ENCODE results near the gene SCAPER.
"Not testable (repeated sequence)": the region's sequence is repeated elsewhere in the genome, so short reads cannot be mapped to it uniquely, and the experiment has no call there.

Gene SCAPER

GRCh38 chr15:76330080-76330680 is 575.0 kb downstream of the SCAPER start:
- no peak overlapping the region for H2AFZ ChIP-seq (ENCODE audit: low read depth, low read length)
- no peak overlapping the region for H3K4me3 ChIP-seq (ENCODE audit: low read length)
- no peaks in the 10 kb centered on the region for H3K36me3 ChIP-seq (ENCODE audit: insufficient read depth, low read length)
- peaks cover 2% of the 10 kb centered on the region for H3K4me1 ChIP-seq (ENCODE audit: insufficient read depth, low read length)
- no peaks in the 10 kb centered on the region for H3K9me3 ChIP-seq (ENCODE audit: low read length)
- peaks cover 31% of the 10 kb centered on the region for H3K27me3 ChIP-seq (ENCODE audit: insufficient read depth, low read length)

GRCh38 chr15:76328958-76329357 is 576.2 kb downstream of the SCAPER start:
- H3K4me3 ChIP-seq (ENCODE audit: low read length) = no peak overlapping the region
- H3K9me3 ChIP-seq (ENCODE audit: low read length) = no peaks in the 10 kb centered on the region
- H3K4me1 ChIP-seq (ENCODE audit: insufficient read depth, low read length) = no peaks in the 10 kb centered on the region
- no peak overlapping the region for H2AFZ ChIP-seq (ENCODE audit: low read depth, low read length)
- H3K27me3 ChIP-seq (ENCODE audit: insufficient read depth, low read length) = peaks cover 23% of the 10 kb centered on the region
- no peaks in the 10 kb centered on the region for H3K36me3 ChIP-seq (ENCODE audit: insufficient read depth, low read length)

- Histone ChIP-seq H3K4me3 (ENCODE audit: low read length) (no peak overlapping the region), H2AFZ (ENCODE audit: low read depth, low read length) (no peak overlapping the region), H3K27me3 (ENCODE audit: insufficient read depth, low read length) (peaks cover 17% of the 10 kb centered on the region), H3K9me3 (ENCODE audit: low read length) (no peaks in the 10 kb centered on the region), H3K36me3 (ENCODE audit: insufficient read depth, low read length) (no peaks in the 10 kb centered on the region), H3K4me1 (ENCODE audit: insufficient read depth, low read length) (no peaks in the 10 kb centered on the region)
These were observed 576.9 kb downstream of the SCAPER start for GRCh38 chr15:76328106-76328696.

GRCh38 chr15:76327191-76328105 is 577.7 kb downstream of the SCAPER start:
- Histone ChIP-seq H3K4me3 (ENCODE audit: low read length) (no peak overlapping the region), H3K4me1 (ENCODE audit: insufficient read depth, low read length) (no peaks in the 10 kb centered on the region), H3K9me3 (ENCODE audit: low read length) (no peaks in the 10 kb centered on the region), H2AFZ (ENCODE audit: low read depth, low read length) (no peak overlapping the region), H3K36me3 (ENCODE audit: insufficient read depth, low read length) (no peaks in the 10 kb centered on the region), H3K27me3 (ENCODE audit: insufficient read depth, low read length) (peaks cover 13% of the 10 kb centered on the region)

GRCh38 chr15:76325704-76326103 is 579.4 kb downstream of the SCAPER start:
- peaks cover 16% of the 10 kb centered on the region for H3K27me3 ChIP-seq (ENCODE audit: insufficient read depth, low read length)

GRCh38 chr15:76324066-76324465 is 581.1 kb downstream of the SCAPER start:
- H3K27me3 ChIP-seq (ENCODE audit: insufficient read depth, low read length) = peaks cover 11% of the 10 kb centered on the region

More at GRCh38 chr15:76325704-76326103, 579.4 kb downstream of the SCAPER start:
- Histone ChIP-seq H3K9me3 (ENCODE audit: low read length) (no peaks in the 10 kb centered on the region), H3K4me3 (ENCODE audit: low read length) (no peak overlapping the region), H2AFZ (ENCODE audit: low read depth, low read length) (no peak overlapping the region), H3K4me1 (ENCODE audit: insufficient read depth, low read length) (no peaks in the 10 kb centered on the region), H3K36me3 (ENCODE audit: insufficient read depth, low read length) (no peaks in the 10 kb centered on the region)

GRCh38 chr15:76321602-76322001 is 583.5 kb downstream of the SCAPER start:
- Histone ChIP-seq H3K4me3 (ENCODE audit: low read length) (no peak overlapping the region), H3K27me3 (ENCODE audit: insufficient read depth, low read length) (peaks cover 7% of the 10 kb centered on the region), H3K36me3 (ENCODE audit: insufficient read depth, low read length) (no peaks in the 10 kb centered on the region), H2AFZ (ENCODE audit: low read depth, low read length) (no peak overlapping the region), H3K4me1 (ENCODE audit: insufficient read depth, low read length) (no peaks in the 10 kb centered on the region), H3K9me3 (ENCODE audit: low read length) (no peaks in the 10 kb centered on the region)

More at GRCh38 chr15:76324066-76324465, 581.1 kb downstream of the SCAPER start:
- no peak overlapping the region for H2AFZ ChIP-seq (ENCODE audit: low read depth, low read length)
- H3K4me3 ChIP-seq (ENCODE audit: low read length) = no peak overlapping the region
- no peaks in the 10 kb centered on the region for H3K4me1 ChIP-seq (ENCODE audit: insufficient read depth, low read length)
- no peaks in the 10 kb centered on the region for H3K36me3 ChIP-seq (ENCODE audit: insufficient read depth, low read length)
- no peaks in the 10 kb centered on the region for H3K9me3 ChIP-seq (ENCODE audit: low read length)

GRCh38 chr15:76321171-76321570 is 584.0 kb downstream of the SCAPER start:
- Histone ChIP-seq H3K9me3 (ENCODE audit: low read length) (no peaks in the 10 kb centered on the region), H3K4me1 (ENCODE audit: insufficient read depth, low read length) (no peaks in the 10 kb centered on the region), H3K27me3 (ENCODE audit: insufficient read depth, low read length) (peaks cover 7% of the 10 kb centered on the region), H3K4me3 (ENCODE audit: low read length) (no peak overlapping the region), H2AFZ (ENCODE audit: low read depth, low read length) (no peak overlapping the region), H3K36me3 (ENCODE audit: insufficient read depth, low read length) (no peaks in the 10 kb centered on the region)

GRCh38 chr15:76320012-76320411 is 585.1 kb downstream of the SCAPER start:
- Histone ChIP-seq H3K36me3 (ENCODE audit: insufficient read depth, low read length) (no peaks in the 10 kb centered on the region), H3K4me1 (ENCODE audit: insufficient read depth, low read length) (no peaks in the 10 kb centered on the region), H3K4me3 (ENCODE audit: low read length) (no peak overlapping the region), H3K27me3 (ENCODE audit: insufficient read depth, low read length) (peaks cover 7% of the 10 kb centered on the region), H2AFZ (ENCODE audit: low read depth, low read length) (no peak overlapping the region), H3K9me3 (ENCODE audit: low read length) (peaks cover 2% of the 10 kb centered on the region)

- Histone ChIP-seq H3K4me3 (ENCODE audit: low read length) (no peak overlapping the region), H2AFZ (ENCODE audit: low read depth, low read length) (no peak overlapping the region), H3K9me3 (ENCODE audit: low read length) (peaks cover 3% of the 10 kb centered on the region), H3K4me1 (ENCODE audit: insufficient read depth, low read length) (peaks cover 5% of the 10 kb centered on the region), H3K36me3 (ENCODE audit: insufficient read depth, low read length) (no peaks in the 10 kb centered on the region), H3K27me3 (ENCODE audit: insufficient read depth, low read length) (peaks cover 3% of the 10 kb centered on the region)
These were observed 591.4 kb downstream of the SCAPER start for GRCh38 chr15:76313731-76314130.

- not testable (repeated sequence) for H3K4me3 ChIP-seq (ENCODE audit: low read length); H3K36me3 ChIP-seq (ENCODE audit: insufficient read depth, low read length); H3K4me1 ChIP-seq (ENCODE audit: insufficient read depth, low read length); H3K9me3 ChIP-seq (ENCODE audit: low read length); H3K27me3 ChIP-seq (ENCODE audit: insufficient read depth, low read length); H2AFZ ChIP-seq (ENCODE audit: low read depth, low read length)
These were observed 592.0 kb downstream of the SCAPER start for GRCh38 chr15:76313175-76313567.

- H3K4me3 ChIP-seq (ENCODE audit: low read length) = no peak overlapping the region
- H2AFZ ChIP-seq (ENCODE audit: low read depth, low read length) = no peak overlapping the region
- peaks cover 3% of the 10 kb centered on the region for H3K9me3 ChIP-seq (ENCODE audit: low read length)
- peaks cover 3% of the 10 kb centered on the region for H3K27me3 ChIP-seq (ENCODE audit: insufficient read depth, low read length)
- peaks cover 5% of the 10 kb centered on the region for H3K4me1 ChIP-seq (ENCODE audit: insufficient read depth, low read length)
- no peaks in the 10 kb centered on the region for H3K36me3 ChIP-seq (ENCODE audit: insufficient read depth, low read length)
These were observed 592.5 kb downstream of the SCAPER start for GRCh38 chr15:76312540-76313174.
